Left renal cortex interstitium (tissue), 4 donors: ENCODE data around the gene SMIM44. TPM values are rescaled to one million over a fixed set of nuclear protein-coding genes. Genes with fewer than 3 reads are reported as not detected.
"Not testable (repeated sequence)": the region's sequence is repeated elsewhere in the genome, so short reads cannot be mapped to it uniquely, and the experiment has no call there.

Source experiments
- DNase-seq, 4 donors: peaks; one replicate each; pipeline ENCODE4 v3.0.0-alpha.2; 2013; ENCODE audit warnings: low read depth in 4 of 4, low spot score in 2 of 4, missing footprints in 1 of 4
- polyA plus RNA-seq, 4 donors: library from polyadenylated mRNA; unstranded; fragments of 120-200 nt; gene quantifications; one replicate each; pipeline ENCODE4 v1.2.1, GENCODE V29; 2013; ENCODE audit not compliant: insufficient read length in 4 of 4

Gene SMIM44
- polyA plus RNA-seq, 4 donors: 0.28 to 0.95 TPM; not detected in 2

DNA sequence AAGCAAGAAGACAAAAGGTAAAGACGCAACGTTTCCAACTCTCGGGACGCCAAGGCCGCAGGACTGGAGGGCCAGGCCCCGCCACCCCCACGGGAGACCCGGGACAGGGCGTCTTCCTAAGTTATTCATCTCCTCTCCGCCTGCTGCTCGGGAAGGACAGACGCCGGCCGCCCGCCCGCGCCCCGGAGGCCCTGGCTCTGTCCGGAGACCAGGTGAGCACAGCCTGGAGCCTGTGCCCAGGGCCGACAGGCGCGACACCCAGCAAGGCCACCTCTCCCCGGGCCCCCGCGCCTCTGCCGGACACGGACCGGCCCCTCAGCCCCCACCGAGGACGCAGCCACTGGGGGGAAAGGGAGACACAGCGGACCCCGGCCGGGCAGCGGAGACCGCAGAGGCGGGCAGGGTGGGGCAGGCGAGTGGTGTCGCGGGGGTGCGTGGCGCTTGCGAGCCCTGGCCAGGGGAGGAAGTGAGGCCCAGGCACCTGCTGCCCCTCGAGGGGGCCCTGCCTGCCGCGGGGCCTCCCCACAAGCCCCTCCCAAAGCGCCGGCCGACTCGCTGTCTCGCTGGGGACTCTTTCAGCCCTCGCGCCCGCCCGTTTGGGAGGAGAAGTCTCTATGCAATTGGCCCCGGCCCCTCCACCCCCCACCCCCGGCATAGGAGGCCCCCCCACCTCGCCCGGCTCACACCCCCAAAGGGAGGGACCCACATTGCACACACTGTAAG is 20.1 kb downstream of the SMIM44 start:
- no peak for DNase-seq

GRCh38 chr19:3459965-3460582 is 23.2 kb downstream of the SMIM44 start:
- no peak for DNase-seq

DNA sequence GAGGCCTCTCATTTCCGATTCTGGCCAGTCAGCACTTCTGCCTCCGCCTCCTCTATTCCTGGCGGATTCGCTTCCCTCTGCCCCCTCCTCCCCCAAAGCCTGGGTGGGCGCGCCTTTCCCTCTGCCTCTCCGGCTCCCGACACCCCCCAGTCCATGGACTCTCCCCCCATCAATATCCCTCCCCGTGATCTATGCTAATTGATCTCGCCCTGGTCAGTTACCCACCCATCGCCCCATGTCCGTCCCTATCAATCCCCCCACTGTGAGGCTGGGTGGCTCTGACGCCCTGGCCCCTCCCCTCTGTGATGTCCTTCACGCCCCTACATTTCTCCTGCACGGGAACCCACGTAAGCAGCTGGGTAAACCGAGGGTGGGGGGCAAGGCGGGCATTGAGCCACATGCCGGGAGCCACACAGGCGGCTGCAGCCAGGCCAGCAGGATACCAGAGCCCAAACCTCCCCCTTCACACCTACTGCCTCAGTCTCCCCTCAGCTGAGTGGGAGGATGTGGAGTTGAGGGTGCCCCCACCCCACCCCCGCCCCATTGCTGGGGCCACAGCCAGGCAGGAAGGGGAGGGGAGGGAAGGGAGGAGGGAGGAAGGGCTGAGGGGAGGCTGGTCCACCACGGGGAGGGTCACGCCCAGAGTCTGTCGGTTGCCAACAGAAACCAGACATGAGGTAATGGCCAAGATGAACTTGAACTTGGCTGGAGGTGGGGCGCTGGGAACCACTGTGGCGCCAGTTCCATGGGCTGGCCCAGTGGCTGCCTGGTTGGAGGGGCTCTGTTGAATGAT is 24.0 kb downstream of the SMIM44 start:
- DNase-seq: peak in 2 of 4 donors; percentile 63 to 87

GRCh38 chr19:3458229-3459088 is 24.8 kb downstream of the SMIM44 start:
- no peak for DNase-seq

DNA sequence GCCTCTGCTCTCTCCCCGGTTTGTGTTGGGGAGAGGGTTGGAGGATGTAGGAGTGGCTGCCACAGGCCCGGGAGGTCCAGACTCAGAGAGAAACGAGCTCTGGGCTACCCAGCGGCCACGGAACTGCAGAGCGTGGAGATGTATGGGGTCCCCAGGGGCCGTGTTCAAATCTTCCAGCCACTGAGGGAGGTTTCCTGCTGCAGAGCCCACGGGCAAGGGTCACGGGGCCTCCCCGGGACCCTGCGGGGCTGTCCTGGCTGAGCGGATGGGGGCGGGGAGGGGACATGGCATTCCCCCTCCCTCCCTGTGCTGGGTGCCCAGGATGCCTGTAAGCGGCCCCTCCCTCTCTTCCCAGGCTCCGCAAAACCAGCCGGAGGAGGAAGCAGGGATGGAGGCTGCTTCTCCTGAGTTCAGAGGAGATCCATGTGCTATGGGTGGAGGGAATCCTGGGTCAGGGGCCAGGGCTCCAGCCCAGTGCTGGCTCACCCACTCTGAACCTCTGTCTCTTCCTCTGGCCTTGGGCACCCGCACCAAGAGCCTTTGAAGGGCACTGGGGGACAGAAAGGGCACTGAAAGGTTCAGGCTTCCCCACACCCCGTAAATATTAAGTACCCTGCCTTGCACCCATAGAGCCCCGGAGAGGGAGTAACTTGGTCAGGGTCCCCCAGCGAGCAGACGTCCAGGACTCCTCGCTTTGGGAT is 25.6 kb downstream of the SMIM44 start:
- DNase-seq: no peak

DNA sequence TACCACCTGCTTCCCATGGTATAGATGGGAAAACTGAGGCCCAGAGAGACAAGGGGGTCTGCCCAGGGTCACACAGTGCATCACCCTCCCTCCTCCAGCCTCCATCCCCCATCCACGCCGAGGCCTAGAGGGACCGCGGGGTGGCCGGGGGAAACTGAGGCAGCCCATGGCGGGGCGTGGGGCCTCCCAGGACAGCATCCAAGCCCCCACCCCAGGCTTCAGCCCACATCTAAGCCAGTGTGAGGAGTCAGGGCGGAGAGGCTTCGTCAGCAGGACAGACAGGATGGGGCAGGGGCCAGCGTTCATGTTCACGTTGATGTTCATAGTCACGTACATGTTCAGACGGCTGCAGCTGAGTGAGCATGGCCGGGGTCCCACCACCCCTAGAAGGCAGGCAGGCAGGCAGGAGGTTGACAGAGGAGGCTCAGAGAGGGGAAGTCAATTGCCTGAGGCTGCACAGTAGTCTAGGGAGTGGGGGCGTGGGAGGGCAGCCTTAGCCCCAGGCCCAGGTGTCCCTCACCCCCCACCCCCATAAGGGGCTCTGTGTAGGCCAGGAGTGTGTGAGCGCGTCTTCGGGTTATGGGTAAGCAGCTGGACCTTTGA is 26.2 kb downstream of the SMIM44 start:
- no peak for DNase-seq

- DNase-seq: no peak
Measured at GRCh38 chr19:3455960-3456601, 27.2 kb downstream of the SMIM44 start.

GRCh38 chr19:3455393-3455955 is 27.8 kb downstream of the SMIM44 start:
- no peak for DNase-seq

GRCh38 chr19:3454656-3455392 is 28.4 kb downstream of the SMIM44 start:
- no peak for DNase-seq

GRCh38 chr19:3453840-3454239 is 29.4 kb downstream of the SMIM44 start:
- DNase-seq: no peak

DNA sequence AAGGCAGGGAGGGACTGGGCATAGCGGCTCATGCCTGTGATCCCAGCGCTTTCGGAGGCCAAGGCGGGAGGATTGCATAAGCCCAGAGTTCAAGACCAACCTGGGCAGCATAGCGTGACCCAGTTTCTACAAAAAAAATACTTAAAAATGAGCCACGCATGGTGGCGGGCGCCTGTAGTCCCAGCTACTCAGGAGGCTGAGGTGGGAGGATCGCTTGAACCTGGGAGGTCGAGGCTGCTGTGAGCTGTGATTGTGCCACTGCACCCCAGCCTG is 30.4 kb downstream of the SMIM44 start:
- not testable (repeated sequence) for DNase-seq

- no peak for DNase-seq
Measured at GRCh38 chr19:3452171-3452941, 30.9 kb downstream of the SMIM44 start.

GRCh38 chr19:3451451-3451866 is 31.8 kb downstream of the SMIM44 start:
- DNase-seq: no peak

- DNase-seq: no peak
Measured at GRCh38 chr19:3450796-3451411, 32.3 kb downstream of the SMIM44 start.

GRCh38 chr19:3448616-3449334 is 34.5 kb downstream of the SMIM44 start:
- DNase-seq: no peak

DNA sequence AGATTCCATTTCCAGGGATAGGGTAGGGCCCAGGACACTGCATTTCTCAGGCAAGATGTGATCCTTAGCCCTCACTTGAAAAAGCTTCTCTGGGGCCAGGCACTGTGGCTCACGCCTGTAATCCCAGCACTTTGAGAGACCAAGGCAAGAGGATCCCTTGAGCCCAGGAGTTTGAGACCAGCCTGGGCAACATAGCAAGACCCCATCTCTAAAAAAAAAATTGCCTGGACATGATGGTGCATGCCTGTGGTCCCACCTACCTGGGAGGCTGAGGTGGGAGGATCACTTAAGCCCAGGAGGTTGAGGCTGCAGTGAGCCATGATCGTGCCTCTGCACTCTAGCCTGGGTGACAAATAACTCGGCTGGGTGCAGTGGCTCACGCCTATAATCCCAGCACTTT is 36.6 kb downstream of the SMIM44 start:
- not testable (repeated sequence) for DNase-seq
